ENCODE results near the gene CLDN24.
"Not testable (repeated sequence)": the region's sequence is repeated elsewhere in the genome, so short reads cannot be mapped to it uniquely, and the experiment has no call there.

CLDN24 gene

GRCh38 chr4:183324056-183324455 lies 1.8 kb upstream of the CLDN24 start:
- not testable (repeated sequence) for H3K36me3 ChIP-seq (ENCODE audit: control insufficient read depth in 2 of 2, insufficient read depth in 2 of 2, low read length in 2 of 2); H3K27ac ChIP-seq (ENCODE audit: low read depth in 2 of 2, low read length in 2 of 2); H3K4me1 ChIP-seq (ENCODE audit: control insufficient read depth in 2 of 2, insufficient read depth in 2 of 2, low read length in 2 of 2); H3K4me3 ChIP-seq (ENCODE audit: low read length in 2 of 2); H3K9me3 ChIP-seq (ENCODE audit: control insufficient read depth in 2 of 2, low read length in 2 of 2); H3K9ac ChIP-seq (ENCODE audit: low read depth in 1 of 2, low read length in 2 of 2); H3K27me3 ChIP-seq (ENCODE audit: control insufficient read depth in 2 of 2, insufficient read depth in 2 of 2, low read length in 2 of 2)

DNA sequence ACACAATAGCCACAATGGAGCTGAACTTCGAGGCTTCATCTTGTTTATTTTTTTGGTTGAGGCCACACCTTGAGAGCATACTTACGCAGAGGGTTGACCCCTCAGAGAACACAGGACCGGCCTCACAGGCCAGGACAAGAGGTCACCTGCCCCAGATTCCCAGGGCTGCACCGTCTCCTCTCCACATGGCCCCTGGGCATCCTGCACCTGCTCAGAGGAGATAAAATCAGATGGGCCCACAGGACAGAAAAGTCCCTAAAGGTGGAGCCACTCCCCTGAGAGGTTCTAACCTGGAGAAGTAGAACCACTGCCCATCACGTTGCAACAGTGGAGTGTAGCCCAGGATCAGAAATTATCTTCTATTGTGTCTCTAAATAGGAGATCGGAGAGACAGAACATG lies 1.1 kb upstream of the CLDN24 start:
- H3K27me3 ChIP-seq (ENCODE audit: control insufficient read depth in 2 of 2, insufficient read depth in 2 of 2, low read length in 2 of 2) = no peaks in the 10 kb centered on the region
- H3K4me1 ChIP-seq (ENCODE audit: control insufficient read depth in 2 of 2, insufficient read depth in 2 of 2, low read length in 2 of 2) = no peaks in the 10 kb centered on the region
- no peaks in the 10 kb centered on the region for H3K36me3 ChIP-seq (ENCODE audit: control insufficient read depth in 2 of 2, insufficient read depth in 2 of 2, low read length in 2 of 2)
- H3K4me3 ChIP-seq (ENCODE audit: low read length in 2 of 2) = no peak overlapping the region
- no peak overlapping the region for H3K27ac ChIP-seq (ENCODE audit: low read depth in 2 of 2, low read length in 2 of 2)
- H3K9ac ChIP-seq (ENCODE audit: low read depth in 1 of 2, low read length in 2 of 2) = no peak overlapping the region
- H3K9me3 ChIP-seq (ENCODE audit: control insufficient read depth in 2 of 2, low read length in 2 of 2) = no peaks in the 10 kb centered on the region

DNA sequence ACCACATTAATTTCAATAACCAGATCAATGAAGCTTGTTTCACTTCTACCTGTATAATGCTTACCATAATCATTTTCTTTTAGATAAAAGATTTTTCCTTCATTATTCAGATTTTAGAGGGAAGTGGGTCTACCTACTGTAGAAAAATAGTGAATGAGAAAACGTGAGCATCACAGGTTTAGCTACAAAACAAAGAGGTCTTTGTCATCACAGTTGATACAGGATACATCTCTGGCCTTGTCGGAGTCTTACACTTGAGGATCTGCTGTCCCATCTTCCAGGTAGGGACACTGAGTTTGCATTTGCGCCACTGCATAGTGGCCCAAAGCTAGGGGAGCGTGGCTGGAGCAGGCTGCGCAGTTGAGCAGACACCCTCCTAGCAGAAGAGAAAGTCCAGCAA lies 710 bp downstream of the CLDN24 start:
- Histone ChIP-seq H3K27ac (ENCODE audit: low read depth in 2 of 2, low read length in 2 of 2) (no peak overlapping the region), H3K4me3 (ENCODE audit: low read length in 2 of 2) (no peak overlapping the region)

DNA sequence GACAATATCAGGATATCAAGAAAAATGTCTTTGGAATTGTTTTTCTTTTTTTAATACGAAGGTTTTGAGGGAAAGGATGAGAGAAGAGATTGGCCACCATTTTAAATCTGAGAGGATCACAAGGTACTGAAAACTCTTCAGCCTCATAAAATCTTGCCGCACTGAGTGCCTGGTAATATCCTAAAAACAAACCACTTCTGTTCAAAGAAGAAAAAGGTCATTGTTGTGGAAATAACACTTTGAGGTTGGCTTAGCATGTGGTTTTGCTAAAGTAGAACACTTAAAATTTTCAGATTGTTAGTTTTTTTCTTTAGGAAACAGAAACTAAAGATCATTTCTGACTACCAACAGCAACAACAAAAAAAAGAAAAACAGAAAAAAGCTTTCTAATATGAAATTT lies 1.1 kb downstream of the CLDN24 start:
- no peaks in the 10 kb centered on the region for H3K36me3 ChIP-seq (ENCODE audit: control insufficient read depth in 2 of 2, insufficient read depth in 2 of 2, low read length in 2 of 2)
- H3K27ac ChIP-seq (ENCODE audit: low read depth in 2 of 2, low read length in 2 of 2) = no peak overlapping the region
- H3K4me3 ChIP-seq (ENCODE audit: low read length in 2 of 2) = no peak overlapping the region
- no peak overlapping the region for H3K9ac ChIP-seq (ENCODE audit: low read depth in 1 of 2, low read length in 2 of 2)
- H3K9me3 ChIP-seq (ENCODE audit: control insufficient read depth in 2 of 2, low read length in 2 of 2) = no peaks in the 10 kb centered on the region
- H3K27me3 ChIP-seq (ENCODE audit: control insufficient read depth in 2 of 2, insufficient read depth in 2 of 2, low read length in 2 of 2) = no peaks in the 10 kb centered on the region
- H3K4me1 ChIP-seq (ENCODE audit: control insufficient read depth in 2 of 2, insufficient read depth in 2 of 2, low read length in 2 of 2) = no peaks in the 10 kb centered on the region

More for the DNA sequence above, 710 bp downstream of the CLDN24 start:
- Histone ChIP-seq H3K27me3 (ENCODE audit: control insufficient read depth in 2 of 2, insufficient read depth in 2 of 2, low read length in 2 of 2) (no peaks in the 10 kb centered on the region), H3K4me1 (ENCODE audit: control insufficient read depth in 2 of 2, insufficient read depth in 2 of 2, low read length in 2 of 2) (no peaks in the 10 kb centered on the region), H3K9ac (ENCODE audit: low read depth in 1 of 2, low read length in 2 of 2) (no peak overlapping the region), H3K9me3 (ENCODE audit: control insufficient read depth in 2 of 2, low read length in 2 of 2) (no peaks in the 10 kb centered on the region), H3K36me3 (ENCODE audit: control insufficient read depth in 2 of 2, insufficient read depth in 2 of 2, low read length in 2 of 2) (no peaks in the 10 kb centered on the region)

- Histone ChIP-seq H3K9me3 (ENCODE audit: control insufficient read depth in 2 of 2, low read length in 2 of 2) (no peaks in the 10 kb centered on the region), H3K9ac (ENCODE audit: low read depth in 1 of 2, low read length in 2 of 2) (no peak within 1 kb of the TSS), H3K27me3 (ENCODE audit: control insufficient read depth in 2 of 2, insufficient read depth in 2 of 2, low read length in 2 of 2) (no peaks in the 10 kb centered on the region), H3K4me3 (ENCODE audit: low read length in 2 of 2) (no peak within 1 kb of the TSS), H3K4me1 (ENCODE audit: control insufficient read depth in 2 of 2, insufficient read depth in 2 of 2, low read length in 2 of 2) (no peaks in the 10 kb centered on the region), H3K36me3 (ENCODE audit: control insufficient read depth in 2 of 2, insufficient read depth in 2 of 2, low read length in 2 of 2) (no peaks in the 10 kb centered on the region), H3K27ac (ENCODE audit: low read depth in 2 of 2, low read length in 2 of 2) (no peak within 1 kb of the TSS)
These were observed 1.8 kb downstream of the CLDN24 start, which contains the start of gene CLDN22 for GRCh38 chr4:183320211-183321059. Gene CLDN22 (minus strand): TSS chr4:183320276. CDS start chr4:183320218, 58 bp downstream.

GRCh38 chr4:183318656-183319055 lies 3.6 kb downstream of the CLDN24 start:
- Histone ChIP-seq H3K4me3 (ENCODE audit: low read length in 2 of 2) (no peak overlapping the region), H3K4me1 (ENCODE audit: control insufficient read depth in 2 of 2, insufficient read depth in 2 of 2, low read length in 2 of 2) (no peaks in the 10 kb centered on the region), H3K36me3 (ENCODE audit: control insufficient read depth in 2 of 2, insufficient read depth in 2 of 2, low read length in 2 of 2) (no peaks in the 10 kb centered on the region), H3K9me3 (ENCODE audit: control insufficient read depth in 2 of 2, low read length in 2 of 2) (no peaks in the 10 kb centered on the region), H3K9ac (ENCODE audit: low read depth in 1 of 2, low read length in 2 of 2) (no peak overlapping the region), H3K27ac (ENCODE audit: low read depth in 2 of 2, low read length in 2 of 2) (no peak overlapping the region), H3K27me3 (ENCODE audit: control insufficient read depth in 2 of 2, insufficient read depth in 2 of 2, low read length in 2 of 2) (no peaks in the 10 kb centered on the region)

- Histone ChIP-seq H3K4me3 (ENCODE audit: low read length in 2 of 2) (no peak overlapping the region), H3K36me3 (ENCODE audit: control insufficient read depth in 2 of 2, insufficient read depth in 2 of 2, low read length in 2 of 2) (no peaks in the 10 kb centered on the region), H3K27me3 (ENCODE audit: control insufficient read depth in 2 of 2, insufficient read depth in 2 of 2, low read length in 2 of 2) (no peaks in the 10 kb centered on the region), H3K9ac (ENCODE audit: low read depth in 1 of 2, low read length in 2 of 2) (no peak overlapping the region), H3K27ac (ENCODE audit: low read depth in 2 of 2, low read length in 2 of 2) (no peak overlapping the region), H3K9me3 (ENCODE audit: control insufficient read depth in 2 of 2, low read length in 2 of 2) (no peaks in the 10 kb centered on the region), H3K4me1 (ENCODE audit: control insufficient read depth in 2 of 2, insufficient read depth in 2 of 2, low read length in 2 of 2) (no peaks in the 10 kb centered on the region)
These were observed 7.4 kb downstream of the CLDN24 start for GRCh38 chr4:183314806-183315205.

DNA sequence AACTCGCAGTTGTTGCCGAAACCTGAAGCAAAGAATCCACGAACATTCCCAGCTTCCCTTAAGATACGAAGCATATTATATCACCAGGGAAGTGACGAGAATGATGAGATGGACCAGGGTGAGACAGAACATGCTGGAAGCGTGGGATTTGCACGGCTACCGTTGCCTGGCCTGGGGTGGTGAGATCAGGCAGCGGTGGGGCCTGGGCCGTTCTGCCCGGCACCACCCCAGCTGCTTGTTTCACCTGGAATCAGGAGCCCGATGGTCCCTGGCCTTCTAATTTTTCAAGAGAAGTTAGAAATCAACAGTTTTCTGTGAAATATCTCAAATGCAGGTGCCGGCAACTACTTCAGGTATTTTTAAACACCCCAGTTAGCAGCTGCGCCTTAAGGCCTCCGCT lies 7.9 kb downstream of the CLDN24 start:
- Histone ChIP-seq H3K27me3 (ENCODE audit: control insufficient read depth in 2 of 2, insufficient read depth in 2 of 2, low read length in 2 of 2) (no peaks in the 10 kb centered on the region), H3K27ac (ENCODE audit: low read depth in 2 of 2, low read length in 2 of 2) (no peak overlapping the region), H3K4me1 (ENCODE audit: control insufficient read depth in 2 of 2, insufficient read depth in 2 of 2, low read length in 2 of 2) (no peaks in the 10 kb centered on the region), H3K4me3 (ENCODE audit: low read length in 2 of 2) (no peak overlapping the region), H3K9me3 (ENCODE audit: control insufficient read depth in 2 of 2, low read length in 2 of 2) (no peaks in the 10 kb centered on the region), H3K36me3 (ENCODE audit: control insufficient read depth in 2 of 2, insufficient read depth in 2 of 2, low read length in 2 of 2) (no peaks in the 10 kb centered on the region), H3K9ac (ENCODE audit: low read depth in 1 of 2, low read length in 2 of 2) (no peak overlapping the region)

- no peak overlapping the region for H3K9ac ChIP-seq (ENCODE audit: low read depth in 1 of 2, low read length in 2 of 2)
- H3K27me3 ChIP-seq (ENCODE audit: control insufficient read depth in 2 of 2, insufficient read depth in 2 of 2, low read length in 2 of 2) = no peaks in the 10 kb centered on the region
- H3K9me3 ChIP-seq (ENCODE audit: control insufficient read depth in 2 of 2, low read length in 2 of 2) = no peaks in the 10 kb centered on the region
- H3K36me3 ChIP-seq (ENCODE audit: control insufficient read depth in 2 of 2, insufficient read depth in 2 of 2, low read length in 2 of 2) = no peaks in the 10 kb centered on the region
- H3K4me1 ChIP-seq (ENCODE audit: control insufficient read depth in 2 of 2, insufficient read depth in 2 of 2, low read length in 2 of 2) = no peaks in the 10 kb centered on the region
- H3K27ac ChIP-seq (ENCODE audit: low read depth in 2 of 2, low read length in 2 of 2) = no peak overlapping the region
- no peak overlapping the region for H3K4me3 ChIP-seq (ENCODE audit: low read length in 2 of 2)
These were observed 9.4 kb downstream of the CLDN24 start for GRCh38 chr4:183312841-183313240.

GRCh38 chr4:183306811-183307210 lies 15.4 kb downstream of the CLDN24 start:
- H3K4me1 ChIP-seq (ENCODE audit: control insufficient read depth in 2 of 2, insufficient read depth in 2 of 2, low read length in 2 of 2) = no peaks in the 10 kb centered on the region
- no peak overlapping the region for H3K4me3 ChIP-seq (ENCODE audit: low read length in 2 of 2)
- no peaks in the 10 kb centered on the region for H3K36me3 ChIP-seq (ENCODE audit: control insufficient read depth in 2 of 2, insufficient read depth in 2 of 2, low read length in 2 of 2)
- H3K27ac ChIP-seq (ENCODE audit: low read depth in 2 of 2, low read length in 2 of 2) = no peak overlapping the region
- H3K27me3 ChIP-seq (ENCODE audit: control insufficient read depth in 2 of 2, insufficient read depth in 2 of 2, low read length in 2 of 2) = no peaks in the 10 kb centered on the region
- no peaks in the 10 kb centered on the region for H3K9me3 ChIP-seq (ENCODE audit: control insufficient read depth in 2 of 2, low read length in 2 of 2)
- no peak overlapping the region for H3K9ac ChIP-seq (ENCODE audit: low read depth in 1 of 2, low read length in 2 of 2)
